Colonic mucosa (tissue), 4 donors: ENCODE results near the gene RBM42. TPM values are rescaled to one million over a fixed set of nuclear protein-coding genes. Genes with fewer than 3 reads are reported as not detected.

Source experiments
- DNase-seq: peaks from one replicate; pipeline ENCODE4 v3.0.0-alpha.2; 2020
- H3K27ac ChIP-seq: fragments of 200-600 bp; one replicate; pipeline ENCODE4 v1.8.0; 2021
- H3K27me3 ChIP-seq: fragments of 200-600 bp; one replicate; pipeline ENCODE4 v1.8.0; 2021
- H3K36me3 ChIP-seq: fragments of 200-600 bp; one replicate; pipeline ENCODE4 v1.8.0; 2021
- H3K4me1 ChIP-seq: fragments of 200-600 bp; one replicate; pipeline ENCODE4 v1.8.0; 2021; ENCODE audit warnings: mild to moderate bottlenecking
- H3K4me3 ChIP-seq: fragments of 200-600 bp; one replicate; pipeline ENCODE4 v1.8.0; 2021
- H3K9ac ChIP-seq, 2 donors: one replicate each; pipeline ENCODE4 v1.7.0; 2013; ENCODE audit warnings: control low read depth in 2 of 2, low read depth in 2 of 2, low read length in 2 of 2
- H3K9me3 ChIP-seq: fragments of 200-600 bp; one replicate; pipeline ENCODE4 v1.8.0; 2021
- CTCF ChIP-seq: fragments of 200-600 bp; IDR thresholded peaks from one replicate; pipeline ENCODE4 v1.8.0; 2022; ENCODE audit warnings: antibody characterized with exemption, mild to moderate bottlenecking
- intact Hi-C: fragments of 100-400 bp; cut with DNase I; formaldehyde crosslinking; loops from one replicate; pipeline ENCODE4 v1.14.1; 2022
- total RNA-seq, 2 donors: library from RNA; stranded (reverse); fragmentation: NEBNext Ultra II Directional in 1 of 2; extraction: Animal tissue kit (Norgen Biotek cat#: 25700) in 1 of 2; gene quantifications; one replicate each; pipeline ENCODE4 v1.2.1, GENCODE V29; 2021
- donor health status: healthy.
- donor health status: DM: no; HTN: no; CAD: no.
- donor health status: DM: no; HTN: no; CAD: no.

Gene RBM42
- total RNA-seq, 2 donors from 2014 or later: 73.5 to 117 TPM

- Histone ChIP-seq H3K27ac (no peak overlapping the region), H3K27me3 (no peaks in the 10 kb centered on the region), H3K4me1 (peaks cover 4% of the 10 kb centered on the region), H3K4me3 (no peak overlapping the region), H3K9me3 (no peaks in the 10 kb centered on the region), H3K9ac (no peak overlapping the region), H3K36me3 (no peaks in the 10 kb centered on the region)
- intact Hi-C loops: no loop called here
- DNase-seq: no peak
- TF ChIP-seq CTCF: no peak
These were observed 15.3 kb upstream of the RBM42 start for GRCh38 chr19:35613574-35613973.

DNA sequence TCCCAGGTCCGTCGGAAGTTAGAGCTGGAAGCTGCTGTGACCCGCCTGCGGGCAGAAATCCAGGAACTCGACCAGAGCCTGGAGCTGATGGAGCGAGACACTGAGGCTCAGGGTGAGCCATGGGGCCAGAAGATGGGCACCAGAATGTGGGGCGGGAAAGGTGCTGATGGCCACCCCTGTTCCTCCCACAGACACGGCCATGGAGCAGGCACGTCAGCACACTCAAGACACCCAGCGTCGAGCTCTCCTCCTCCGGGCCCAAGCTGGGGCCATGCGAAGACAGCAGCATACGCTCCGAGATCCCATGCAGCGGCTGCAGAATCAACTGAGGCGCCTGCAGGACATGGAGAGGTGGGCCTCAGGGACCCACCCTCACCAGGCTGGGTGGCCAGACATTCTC, 13.8 kb upstream of the RBM42 start:
- H3K4me3 ChIP-seq: no peak overlapping the region
- peaks cover 4% of the 10 kb centered on the region for H3K4me1 ChIP-seq
- no peak overlapping the region for H3K27ac ChIP-seq
- H3K9me3 ChIP-seq: no peaks in the 10 kb centered on the region
- H3K9ac ChIP-seq: no peak overlapping the region
- intact Hi-C loops: no loop called here
- H3K27me3 ChIP-seq: no peaks in the 10 kb centered on the region
- H3K36me3 ChIP-seq: no peaks in the 10 kb centered on the region
- no peak for TF ChIP-seq CTCF
- no peak for DNase-seq

DNA sequence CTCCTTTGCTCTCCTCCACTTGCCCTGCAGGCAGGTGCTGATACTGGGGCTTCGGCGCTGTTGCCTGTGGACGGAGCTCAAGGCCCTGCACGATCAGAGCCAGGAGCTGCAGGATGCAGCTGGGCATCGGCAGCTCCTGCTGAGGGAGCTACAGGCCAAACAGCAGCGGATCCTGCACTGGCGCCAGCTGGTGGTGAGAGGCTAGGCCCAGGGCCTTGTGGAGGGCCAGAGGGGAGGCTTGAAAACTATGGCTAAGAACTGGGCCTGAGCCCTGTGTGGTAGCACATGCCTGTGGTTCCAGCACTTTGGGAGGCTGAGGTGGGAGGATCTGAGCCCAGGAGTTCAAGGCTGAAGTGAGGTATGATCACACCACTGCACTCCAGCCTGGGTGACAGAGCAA, 10.0 kb upstream of the RBM42 start:
- Histone ChIP-seq H3K4me3 (no peak overlapping the region), H3K27me3 (no peaks in the 10 kb centered on the region), H3K27ac (no peak overlapping the region), H3K9me3 (no peaks in the 10 kb centered on the region), H3K36me3 (no peaks in the 10 kb centered on the region), H3K4me1 (no peaks in the 10 kb centered on the region), H3K9ac (no peak overlapping the region)
- TF ChIP-seq CTCF: no peak
- no peak for DNase-seq
- intact Hi-C loops: no loop called here

- no peak overlapping the region for H3K4me3 ChIP-seq
- no peak for DNase-seq
- H3K36me3 ChIP-seq: no peaks in the 10 kb centered on the region
- H3K4me1 ChIP-seq: no peaks in the 10 kb centered on the region
- H3K9me3 ChIP-seq: no peaks in the 10 kb centered on the region
- H3K27ac ChIP-seq: no peak overlapping the region
- intact Hi-C loops: no loop called here
- H3K9ac ChIP-seq: no peak overlapping the region
- H3K27me3 ChIP-seq: no peaks in the 10 kb centered on the region
- no peak for TF ChIP-seq CTCF
These were observed 9.4 kb upstream of the RBM42 start for GRCh38 chr19:35619290-35619923.

DNA sequence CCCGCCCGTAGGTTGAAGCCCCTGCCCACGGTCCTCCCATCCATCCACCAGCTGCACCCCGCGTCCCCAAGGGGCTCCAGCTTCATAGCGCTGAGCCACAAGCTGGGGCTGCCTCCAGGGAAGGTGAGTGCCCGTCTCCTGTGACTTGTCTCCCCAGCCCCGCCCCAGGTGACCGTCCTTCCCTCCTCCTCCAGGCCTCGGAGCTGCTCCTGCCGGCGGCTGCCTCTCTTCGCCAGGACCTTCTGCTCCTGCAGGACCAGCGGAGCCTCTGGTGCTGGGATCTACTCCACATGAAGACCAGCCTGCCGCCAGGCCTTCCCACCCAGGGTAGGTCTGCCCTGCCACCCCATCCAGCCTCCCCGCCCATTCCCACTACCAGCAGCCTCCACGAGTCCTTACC, 8.8 kb upstream of the RBM42 start:
- Histone ChIP-seq H3K27ac (no peak overlapping the region), H3K4me3 (no peak overlapping the region), H3K9ac (no peak overlapping the region), H3K4me1 (no peaks in the 10 kb centered on the region), H3K36me3 (no peaks in the 10 kb centered on the region), H3K9me3 (no peaks in the 10 kb centered on the region), H3K27me3 (no peaks in the 10 kb centered on the region)
- intact Hi-C loops: no loop called here
- no peak for TF ChIP-seq CTCF
- no peak for DNase-seq
